HG02981 (cell line): Measurements from ENCODE around the gene ZDHHC8.

Experiments used
- ATAC-seq: cut with Tn5 transposase; IDR thresholded peaks from one replicate; pipeline ENCODE4 v1.9.1; 2021; ENCODE audit warnings: mild to moderate bottlenecking, moderate library complexity; ENCODE audit not compliant: unreplicated experiment

Gene ZDHHC8

GRCh38 chr22:20192293-20192971, 60.8 kb downstream of the ZDHHC8 start:
- ATAC-seq: no peak

- no peak for ATAC-seq
These were observed 61.6 kb downstream of the ZDHHC8 start for GRCh38 chr22:20192972-20193760.

- no peak for ATAC-seq
These were observed 62.3 kb downstream of the ZDHHC8 start for GRCh38 chr22:20193761-20194494.

GRCh38 chr22:20194681-20195593, 63.3 kb downstream of the ZDHHC8 start:
- ATAC-seq: no peak

GRCh38 chr22:20196094-20196842, 64.7 kb downstream of the ZDHHC8 start:
- no peak for ATAC-seq
